Prostate gland (tissue), 2 donors: ENCODE results near the gene CHCHD3.

ENCODE experiments used
- CTCF ChIP-seq, 4 experiments: fragments of 200-600 bp in 2 of 4; fragments of 450-650 bp in 2 of 4; sonication (generic) in 2 of 4; IDR thresholded peaks; 1 replicate in 3 of 4; 2 replicates in 1 of 4; pipeline ENCODE4 v1.5.1; 2016 to 2019; ENCODE audit warnings: antibody characterized with exemption in 4 of 4, mild to moderate bottlenecking in 2 of 4, moderate library complexity in 2 of 4
- POLR2A ChIP-seq: fragments of 450-650 bp; IDR thresholded peaks from one replicate; pipeline ENCODE4 v1.6.1; 2016; ENCODE audit warnings: antibody characterized with exemption, mild to moderate bottlenecking
- POLR2AphosphoS5 ChIP-seq: sonication (generic); formaldehyde crosslinking; IDR thresholded peaks from one replicate; pipeline ENCODE4 v1.6.1; 2017; ENCODE audit warnings: antibody characterized with exemption

GRCh38 chr7:133001727-133002126 lies 80.2 kb downstream of the CHCHD3 start:
- TF ChIP-seq CTCF (IDR thresholded peaks at IDR 0.05) (no peak), POLR2A (no peak), POLR2AphosphoS5 (no peak)
